Endothelial cell of umbilical vein (primary cell): ENCODE results near the gene CAMTA1. TPM values are rescaled to one million over a fixed set of nuclear protein-coding genes. Genes with fewer than 3 reads are reported as not detected.

ENCODE experiments used
- BruUV-seq: library from RNA; stranded (reverse); fragments of 400-500 nt; replicated peaks from 2 replicates; lab custom pipeline; 2021; lab: Mats Ljungman, UMichigan
- CTCF ChIA-PET: fragments of 300-600, 350-600 bp; sonication (Branson Sonifier 250); formaldehyde crosslinking; loops from one replicate; lab custom pipeline; 2021; ENCODE audit warnings: antibody characterized with exemption, inconsistent platforms; lab: Charles Lee
- POLR2A ChIA-PET: fragments of 300-600, 350-600 bp; sonication (Branson Sonifier 250); formaldehyde crosslinking; loops from one replicate; lab custom pipeline; 2021; ENCODE audit warnings: antibody characterized with exemption, inconsistent platforms; lab: Charles Lee
- DNase-seq: peaks from one replicate; pipeline ENCODE4 v3.0.0-alpha.2; 2011; ENCODE audit warnings: low read depth, low spot score
- FAIRE-seq: peaks from 2 replicates; lab custom pipeline; 2011; peaks lifted over from hg19 to GRCh38; lab: Jason Lieb, UNC
- H2AFZ ChIP-seq: 2 replicates; pipeline ENCODE4 v1.6.0; 2012; ENCODE audit warnings: low read depth, low read length, control low read depth, inconsistent platforms
- H3K27ac ChIP-seq: 2 replicates; pipeline ENCODE4 v1.5.1; 2011; ENCODE audit warnings: low read depth, mild to moderate bottlenecking, control low read depth, low read length, moderate library complexity; ENCODE audit not compliant: insufficient read depth
- H3K27me3 ChIP-seq, 2 experiments: 2 replicates each; pipeline versions ENCODE4 v1.6.0 to v1.6.1; 2011; ENCODE audit warnings: low read length in 2 of 2, mixed read lengths in 1 of 2; ENCODE audit not compliant: control insufficient read depth in 2 of 2, insufficient read depth in 2 of 2
- H3K36me3 ChIP-seq, 2 experiments: 2 replicates in 1 of 2; 3 replicates in 1 of 2; pipeline ENCODE4 v1.5.1; 2011; ENCODE audit warnings: low read length in 2 of 2, mild to moderate bottlenecking in 1 of 2, moderate library complexity in 1 of 2; ENCODE audit not compliant: control insufficient read depth in 2 of 2, insufficient read depth in 2 of 2; ENCODE audit errors: extremely low read depth in 1 of 2
- H3K4me1 ChIP-seq: 3 replicates; pipeline ENCODE4 v1.5.1; 2011; ENCODE audit warnings: mild to moderate bottlenecking, low read length; ENCODE audit not compliant: control insufficient read depth, insufficient read depth; ENCODE audit errors: extremely low read depth
- H3K4me2 ChIP-seq: 2 replicates; pipeline ENCODE4 v1.6.1; 2011; ENCODE audit warnings: low read length, control low read depth, mixed read lengths; ENCODE audit not compliant: insufficient read depth
- H3K4me3 ChIP-seq, 3 experiments: fragments of 200-600 bp in 1 of 3; sonication (generic), shearing (Covaris generic) in 1 of 3; replicated peaks in 1 of 3; 2 replicates each; pipeline ENCODE4 v1.5.1; 2011 to 2016; ENCODE audit warnings: control low read depth in 3 of 3, low read length in 3 of 3, mild to moderate bottlenecking in 2 of 3, inconsistent platforms in 1 of 3, low read depth in 1 of 3, moderate library complexity in 1 of 3; ENCODE audit not compliant: insufficient read depth in 1 of 3
- H3K79me2 ChIP-seq: 2 replicates; pipeline ENCODE4 v1.6.0; 2012; ENCODE audit warnings: low read length, inconsistent platforms; ENCODE audit not compliant: control insufficient read depth, insufficient read depth
- H3K9ac ChIP-seq: replicated peaks from 2 replicates; pipeline ENCODE3; 2011; ENCODE audit warnings: low read length, control low read depth; ENCODE audit not compliant: insufficient read depth; ENCODE audit errors: extremely low read depth
- H3K9me1 ChIP-seq: replicated peaks from 3 replicates; pipeline ENCODE4 v1.6.0; 2011; ENCODE audit warnings: mild to moderate bottlenecking, low read length; ENCODE audit not compliant: control insufficient read depth, insufficient read depth; ENCODE audit errors: extremely low read depth
- H3K9me3 ChIP-seq: replicated peaks from 2 replicates; pipeline ENCODE4 v1.5.1; 2012; ENCODE audit warnings: low read length, inconsistent platforms; ENCODE audit not compliant: control insufficient read depth, insufficient read depth
- H4K20me1 ChIP-seq: replicated peaks from 2 replicates; pipeline ENCODE3; 2011; ENCODE audit warnings: mild to moderate bottlenecking, low read length; ENCODE audit not compliant: control insufficient read depth, insufficient read depth; ENCODE audit errors: extremely low read depth
- CTCF ChIP-seq, 2 donors: IDR thresholded peaks; 1 replicate in 1 of 2; 2 replicates in 1 of 2; pipeline ENCODE4 v1.5.1; 2011; ENCODE audit warnings: low read length in 2 of 2, mild to moderate bottlenecking in 2 of 2, moderate library complexity in 2 of 2, control low read depth in 1 of 2, inconsistent platforms in 1 of 2, low read depth in 1 of 2; ENCODE audit not compliant: insufficient read depth in 1 of 2; ENCODE audit errors: extremely low read depth in 1 of 2
- EZH2 ChIP-seq: IDR thresholded peaks from 2 replicates; pipeline ENCODE4 v1.6.1; 2012; ENCODE audit warnings: borderline replicate concordance, low read depth, mild to moderate bottlenecking, moderate library complexity, low read length, inconsistent platforms; ENCODE audit not compliant: severe bottlenecking
- FOS ChIP-seq: IDR thresholded peaks from 2 replicates; pipeline ENCODE4 v1.6.1; 2011; ENCODE audit warnings: mild to moderate bottlenecking, low read length, moderate library complexity, borderline replicate concordance; ENCODE audit not compliant: insufficient read depth
- GATA2 ChIP-seq: IDR thresholded peaks from 2 replicates; pipeline ENCODE4 v1.7.0; 2011; ENCODE audit warnings: low read depth, mild to moderate bottlenecking, moderate library complexity, mixed read lengths, low read length; ENCODE audit not compliant: insufficient read length, insufficient read depth
- JUN ChIP-seq: IDR thresholded peaks from 2 replicates; pipeline ENCODE4 v1.6.1; 2011; ENCODE audit warnings: borderline replicate concordance, low read depth; ENCODE audit not compliant: insufficient read length, insufficient read depth
- MAX ChIP-seq: IDR thresholded peaks from 2 replicates; pipeline ENCODE4 v1.6.1; 2011; ENCODE audit not compliant: insufficient read depth, insufficient read length
- MYC ChIP-seq: IDR thresholded peaks from one replicate; pipeline ENCODE4 v1.6.1; 2011; ENCODE audit warnings: mild to moderate bottlenecking, low read depth, low read length
- POLR2A ChIP-seq: IDR thresholded peaks from 2 replicates; pipeline ENCODE4 v1.6.1; 2012; ENCODE audit warnings: low read depth, mild to moderate bottlenecking, control low read depth, low read length
- POLR2AphosphoS5 ChIP-seq: IDR thresholded peaks from 2 replicates; pipeline ENCODE4 v1.6.1; 2012; ENCODE audit warnings: low read depth, mild to moderate bottlenecking, control low read depth, low read length, moderate library complexity; ENCODE audit not compliant: insufficient read depth
- dilution Hi-C: fragments of 300-500 bp; cut with MboI; formaldehyde crosslinking; loops from one replicate; pipeline ENCODE4 v1.15.0; 2019; ENCODE audit warnings: low sequenced_read_pairs; ENCODE audit not compliant: extremely low pct_ligation_motif_present
- intact Hi-C: fragments of 100-400 bp; cut with micrococcal nuclease; formaldehyde crosslinking; loops from one replicate; pipeline ENCODE4 v1.10.0; 2022
- polyA plus RNA-seq, 4 experiments: library from polyadenylated mRNA; depleted of rRNA in 3 of 4; stranded (reverse) in 3 of 4; unstranded in 1 of 4; fragments of >200 nt; gene quantifications; 2 replicates each; pipeline versions ENCODE4 v1.2.1 to v1.2.3, GENCODE V29; 2011 to 2012; ENCODE audit warnings: missing spikeins in 1 of 4
- total RNA-seq: library from RNA; stranded (reverse); gene quantifications from 2 replicates; pipeline ENCODE4 v1.2.3, GENCODE V29; 2021

Gene CAMTA1
- total and polyA plus RNA-seq, 2 donors (not counting 3 experiments of a cell fraction or from before 2014, with no cell fraction given), result 50.8 to 92.7 TPM

GRCh38 chr1:7373876-7374562 is 588.8 kb downstream of the CAMTA1 start:
- H3K36me3 ChIP-seq, result no peaks in the 10 kb centered on the region
- intact Hi-C loops (no loop called here), dilution Hi-C loops (no loop called here)
- H2AFZ ChIP-seq, result no peak overlapping the region
- no peaks in the 10 kb centered on the region for H3K79me2 ChIP-seq
- peak; percentile 38 for DNase-seq
- ChIA-PET CTCF (no interaction called here), POLR2A (no interaction called here)
- no peaks in the 10 kb centered on the region for H3K9me1 ChIP-seq
- H3K4me1 ChIP-seq, result peaks cover 15% of the 10 kb centered on the region
- H3K9ac ChIP-seq, result no peak overlapping the region
- H3K27me3 ChIP-seq, result no peaks in the 10 kb centered on the region
- H3K4me2 ChIP-seq, result no peak overlapping the region
- H3K4me3 ChIP-seq, result no peak overlapping the region
- no peaks in the 10 kb centered on the region for H3K9me3 ChIP-seq
- no peaks in the 10 kb centered on the region for H4K20me1 ChIP-seq
- BruUV-seq, result no TSS peak
- no peak for FAIRE-seq
- TF ChIP-seq JUN, result no peak
- no peak for TF ChIP-seq MYC
- TF ChIP-seq EZH2, result no peak
- no peak for TF ChIP-seq GATA2
- no peak for TF ChIP-seq FOS
- no peak for TF ChIP-seq POLR2A
- no peak for TF ChIP-seq CTCF (IDR thresholded peaks at IDR 0.05; ENCODE audit: extremely low read depth in 1 of 2, insufficient read depth in 1 of 2, low read depth in 1 of 2, low read length in 2 of 2)
- no peak for TF ChIP-seq POLR2AphosphoS5
- TF ChIP-seq MAX, result no peak
- no peak overlapping the region for H3K27ac ChIP-seq
